Right lobe of liver (tissue), 6 donors: ENCODE data around the gene B4GALNT3. TPM values are rescaled to one million over a fixed set of nuclear protein-coding genes. Genes with fewer than 3 reads are reported as not detected.

Experiments
- ATAC-seq, 4 donors: fragments of 200-7000 bp; cut with Tn5 transposase; one replicate each; pipeline ENCODE4 v1.9.1; 2020; ENCODE audit warnings: mild to moderate bottlenecking in 4 of 4, moderate library complexity in 4 of 4
- DNase-seq, 3 donors: peaks; one replicate each; pipeline ENCODE4 v3.0.0-alpha.2; 2020
- H3K27ac ChIP-seq, 3 donors: fragments of 200-600 bp; one replicate each; pipeline ENCODE4 v1.8.0; 2022
- H3K27me3 ChIP-seq, 2 donors: fragments of 200-600 bp; one replicate each; pipeline ENCODE4 v1.8.0; 2022
- H3K36me3 ChIP-seq, 4 donors: fragments of 200-600 bp; sonication (generic) in 1 of 4; one replicate each; pipeline versions ENCODE4 v1.5.1 to v1.8.0; 2017 to 2022; ENCODE audit warnings: control low read depth in 1 of 4
- H3K4me1 ChIP-seq, 4 donors: fragments of 200-600 bp; sonication (generic) in 1 of 4; one replicate each; pipeline versions ENCODE4 v1.5.1 to v1.8.0; 2017 to 2022; ENCODE audit warnings: control low read depth in 1 of 4
- H3K4me3 ChIP-seq, 3 donors: fragments of 200-600 bp; one replicate each; pipeline ENCODE4 v1.8.0; 2022
- H3K9me3 ChIP-seq, 4 donors: fragments of 200-600 bp; sonication (generic) in 1 of 4; one replicate each; pipeline versions ENCODE4 v1.5.1 to v1.8.0; 2017 to 2022; ENCODE audit warnings: control low read depth in 1 of 4
- POLR2A ChIP-seq: fragments of 450-650 bp; IDR thresholded peaks from one replicate; pipeline ENCODE4 v1.6.1; 2017; ENCODE audit warnings: antibody characterized with exemption, mild to moderate bottlenecking
- WGBS: methylation state at CpG from one replicate; pipeline ENCODE4 v1.1.6; 2018; ENCODE audit warnings: low coverage, low lambda C conversion rate; ENCODE audit not compliant: insufficient coverage; ENCODE audit errors: missing lambda C conversion rate; 5-methylcytosine and 5-hydroxymethylcytosine counted together
- intact Hi-C, 2 donors: fragments of 100-400 bp; cut with DNase I; formaldehyde crosslinking; loops; one replicate each; pipeline versions ENCODE4 v1.11.2 to v1.14.1; 2022
- total RNA-seq, 6 experiments: library from RNA; depleted of rRNA in 2 of 6; stranded (reverse); fragments of >200 nt in 2 of 6; fragmentation: NEBNext Ultra II Directional in 3 of 6; extraction: Animal tissue kit (Norgen Biotek cat#: 25700) in 3 of 6; gene quantifications; one replicate each; pipeline versions ENCODE4 v1.1.0 to v1.2.4, GENCODE V29; 2016 to 2023
- TF ChIP-seq, protein P1 (sequence below), 4 donors: fragments of 200-600 bp in 3 of 4; fragments of 450-650 bp in 1 of 4; IDR thresholded peaks; one replicate each; pipeline versions ENCODE4 v1.5.1 to v1.8.0; 2016 to 2022; ENCODE audit warnings: antibody characterized with exemption in 4 of 4, mild to moderate bottlenecking in 2 of 4
- donor health status: DM: no; HTN: yes; CAD: no.
- donor health status: DM: no; HTN: no; CAD: no.
- donor health status: DM: no; HTN: no; CAD: no.
- donor health status: DM: no; HTN: yes; CAD: no.
- donor health status: DM: no; HTN: yes; CAD: no.

Gene B4GALNT3
- total RNA-seq, 6 experiments from 2014 or later = 0.12 to 2.0 (median 0.38) TPM

- Histone ChIP-seq H3K4me1 (no peaks in the 10 kb centered on the region), H3K27me3 (no peaks in the 10 kb centered on the region), H3K27ac (no peak overlapping the region), H3K9me3 (no peaks in the 10 kb centered on the region), H3K4me3 (no peak overlapping the region), H3K36me3 (no peaks in the 10 kb centered on the region)
- 50% methylated on average over 2 of the region's 2 CpGs for WGBS
- DNase-seq (no peak), ATAC-seq (no peak)
- TF ChIP-seq POLR2A = no peak
- TF ChIP-seq, protein P1, sequence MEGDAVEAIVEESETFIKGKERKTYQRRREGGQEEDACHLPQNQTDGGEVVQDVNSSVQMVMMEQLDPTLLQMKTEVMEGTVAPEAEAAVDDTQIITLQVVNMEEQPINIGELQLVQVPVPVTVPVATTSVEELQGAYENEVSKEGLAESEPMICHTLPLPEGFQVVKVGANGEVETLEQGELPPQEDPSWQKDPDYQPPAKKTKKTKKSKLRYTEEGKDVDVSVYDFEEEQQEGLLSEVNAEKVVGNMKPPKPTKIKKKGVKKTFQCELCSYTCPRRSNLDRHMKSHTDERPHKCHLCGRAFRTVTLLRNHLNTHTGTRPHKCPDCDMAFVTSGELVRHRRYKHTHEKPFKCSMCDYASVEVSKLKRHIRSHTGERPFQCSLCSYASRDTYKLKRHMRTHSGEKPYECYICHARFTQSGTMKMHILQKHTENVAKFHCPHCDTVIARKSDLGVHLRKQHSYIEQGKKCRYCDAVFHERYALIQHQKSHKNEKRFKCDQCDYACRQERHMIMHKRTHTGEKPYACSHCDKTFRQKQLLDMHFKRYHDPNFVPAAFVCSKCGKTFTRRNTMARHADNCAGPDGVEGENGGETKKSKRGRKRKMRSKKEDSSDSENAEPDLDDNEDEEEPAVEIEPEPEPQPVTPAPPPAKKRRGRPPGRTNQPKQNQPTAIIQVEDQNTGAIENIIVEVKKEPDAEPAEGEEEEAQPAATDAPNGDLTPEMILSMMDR (IDR thresholded peaks at IDR 0.05) = no peak
- intact Hi-C loops = no loop called here
These were observed 60.4 kb downstream of the B4GALNT3 start for GRCh38 chr12:520119-520518.

- TF ChIP-seq, protein P1 (IDR thresholded peaks at IDR 0.05) = no peak
- no peak overlapping the region for H3K4me3 ChIP-seq
- ATAC-seq (no peak), DNase-seq (no peak)
- H3K36me3 ChIP-seq = no peaks in the 10 kb centered on the region
- 45% methylated on average over 7 of the region's 7 CpGs for WGBS
- H3K9me3 ChIP-seq = no peaks in the 10 kb centered on the region
- H3K27ac ChIP-seq = no peak overlapping the region
- no peaks in the 10 kb centered on the region for H3K4me1 ChIP-seq
- H3K27me3 ChIP-seq = no peaks in the 10 kb centered on the region
- intact Hi-C loops = no loop called here
These were observed 63.1 kb downstream of the B4GALNT3 start for GRCh38 chr12:522692-523378.

GRCh38 chr12:524167-524951 is 64.6 kb downstream of the B4GALNT3 start:
- intact Hi-C loops = no loop called here

DNA sequence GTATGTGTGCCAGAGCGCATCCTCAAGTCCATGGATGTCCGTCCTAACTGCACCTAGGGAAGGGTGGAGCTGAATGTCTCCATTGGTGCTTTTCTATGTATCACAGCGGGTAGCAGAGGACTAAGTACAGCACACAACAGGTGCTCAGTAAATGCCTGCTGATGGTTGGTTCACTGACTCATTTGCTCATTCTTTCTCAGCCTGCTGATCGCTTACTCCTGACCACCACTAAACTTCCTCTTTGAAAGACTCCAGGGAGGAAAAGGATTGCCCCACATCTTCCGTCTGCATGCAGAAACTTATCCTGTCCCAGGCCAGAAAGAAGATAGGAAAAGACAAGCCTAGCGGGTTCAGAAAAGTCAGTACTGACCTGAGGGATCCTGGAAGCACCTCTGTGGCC is 66.3 kb downstream of the B4GALNT3 start:
- H3K27me3 ChIP-seq = no peaks in the 10 kb centered on the region
- 68% methylated on average over 4 of the region's 6 CpGs for whole genome bisulfite sequencing
- no peak overlapping the region for H3K27ac ChIP-seq
- no peak for DNase-seq
- H3K4me1 ChIP-seq = no peaks in the 10 kb centered on the region
- H3K9me3 ChIP-seq = no peaks in the 10 kb centered on the region
- no peak for TF ChIP-seq POLR2A
- TF ChIP-seq, protein P1 (IDR thresholded peaks at IDR 0.05) = no peak
- no peak overlapping the region for H3K4me3 ChIP-seq
- peak in 1 of 4 donors; percentile 21 for ATAC-seq
- no peaks in the 10 kb centered on the region for H3K36me3 ChIP-seq
- intact Hi-C loops = no loop called here

More at GRCh38 chr12:524167-524951, 64.6 kb downstream of the B4GALNT3 start:
- DNase-seq = no peak
- H3K36me3 ChIP-seq = no peaks in the 10 kb centered on the region
- H3K27ac ChIP-seq = no peak overlapping the region
- ATAC-seq = no peak
- H3K27me3 ChIP-seq = no peaks in the 10 kb centered on the region
- no peaks in the 10 kb centered on the region for H3K9me3 ChIP-seq
- TF ChIP-seq, protein P1 (IDR thresholded peaks at IDR 0.05) = no peak
- TF ChIP-seq POLR2A = no peak
- H3K4me1 ChIP-seq = no peaks in the 10 kb centered on the region
- no peak overlapping the region for H3K4me3 ChIP-seq
- WGBS = 59% methylated on average over 8 of the region's 10 CpGs
